ENCODE data around the gene CYGB. TPM values are rescaled to one million over a fixed set of nuclear protein-coding genes. Genes with fewer than 3 reads are reported as not detected.

Gene CYGB
- total RNA-seq, 1 experiment from 2014 or later = not detected

GRCh38 chr17:76495663-76496400 lies 41.7 kb downstream of the CYGB start:
- Histone ChIP-seq H3K9me2 (replicated peaks; ENCODE audit: insufficient read depth, low read length) (no peaks in the 10 kb centered on the region), H3K79me2 (ENCODE audit: low read length) (no peaks in the 10 kb centered on the region), H3K27me3 (ENCODE audit: low read length) (no peaks in the 10 kb centered on the region), H4K20me1 (ENCODE audit: insufficient read depth, low read depth, low read length) (peaks cover 13% of the 10 kb centered on the region; the same call in 1 of the 2 replicates), H3K36me3 (ENCODE audit: insufficient read depth, low read length) (no peaks in the 10 kb centered on the region), H2AFZ (ENCODE audit: low read length) (no peak overlapping the region), H3K4me3 (ENCODE audit: low read length) (no peak overlapping the region), H3K27ac (ENCODE audit: low read length) (no peak overlapping the region), H3K9me3 (ENCODE audit: low read length) (no peaks in the 10 kb centered on the region), H3K9ac (ENCODE audit: low read length) (no peak overlapping the region), H3K4me1 (ENCODE audit: low read length) (peaks cover 34% of the 10 kb centered on the region), H3K4me2 (ENCODE audit: low read depth, low read length, poor library complexity, severe bottlenecking) (no peak overlapping the region)
- no peak for DNase-seq

GRCh38 chr17:76493505-76494167 lies 43.9 kb downstream of the CYGB start:
- H4K20me1 ChIP-seq (ENCODE audit: insufficient read depth, low read depth, low read length) = peaks cover 11% of the 10 kb centered on the region; the same call in 1 of the 2 replicates
- no peaks in the 10 kb centered on the region for H3K27me3 ChIP-seq (ENCODE audit: low read length)
- H3K9me2 ChIP-seq (replicated peaks; ENCODE audit: insufficient read depth, low read length) = no peaks in the 10 kb centered on the region
- H3K4me1 ChIP-seq (ENCODE audit: low read length) = peaks cover 19% of the 10 kb centered on the region
- H3K27ac ChIP-seq (ENCODE audit: low read length) = no peak overlapping the region
- no peaks in the 10 kb centered on the region for H3K9me3 ChIP-seq (ENCODE audit: low read length)
- peak overlapping the region; percentile 30; the same call in 1 of the 2 replicates for H3K9ac ChIP-seq (ENCODE audit: low read length)
- no peak overlapping the region for H2AFZ ChIP-seq (ENCODE audit: low read length)
- no peak for DNase-seq
- H3K4me2 ChIP-seq (ENCODE audit: low read depth, low read length, poor library complexity, severe bottlenecking) = peak overlapping the region; percentile 36
- no peak overlapping the region for H3K4me3 ChIP-seq (ENCODE audit: low read length)
- H3K36me3 ChIP-seq (ENCODE audit: insufficient read depth, low read length) = no peaks in the 10 kb centered on the region
- H3K79me2 ChIP-seq (ENCODE audit: low read length) = no peaks in the 10 kb centered on the region

DNA sequence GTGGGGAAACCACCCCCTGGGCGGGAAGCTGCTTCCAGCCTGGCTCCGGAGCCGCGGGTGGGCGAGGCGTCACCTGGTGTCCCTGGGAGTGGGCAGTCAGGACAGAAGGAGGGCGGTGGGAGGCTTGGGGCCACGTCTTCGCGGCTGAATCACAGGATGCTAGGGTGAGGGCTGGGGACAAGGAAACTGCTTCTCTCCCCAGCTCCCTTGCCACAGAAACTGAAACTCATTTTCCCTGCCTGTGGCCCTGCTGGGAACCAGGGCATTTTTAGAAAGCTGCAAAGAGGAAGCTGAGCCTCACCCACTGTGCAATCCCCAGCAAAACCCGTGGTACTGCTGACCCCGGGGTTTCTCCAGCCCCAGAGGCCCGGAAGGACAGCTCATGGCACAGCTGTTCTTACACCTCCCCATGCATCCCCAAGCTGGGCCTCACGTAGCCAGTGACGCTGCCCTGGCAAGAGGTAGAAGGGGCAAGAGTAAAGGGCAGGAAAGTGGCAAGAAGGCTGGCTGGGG lies 44.5 kb downstream of the CYGB start:
- Histone ChIP-seq H2AFZ (ENCODE audit: low read length) (no peak overlapping the region), H3K4me1 (ENCODE audit: low read length) (peaks cover 19% of the 10 kb centered on the region), H3K27me3 (ENCODE audit: low read length) (no peaks in the 10 kb centered on the region), H3K79me2 (ENCODE audit: low read length) (no peaks in the 10 kb centered on the region), H3K9ac (ENCODE audit: low read length) (peak overlapping the region; percentile 30), H3K4me2 (ENCODE audit: low read depth, low read length, poor library complexity, severe bottlenecking) (peak overlapping the region; percentile 36), H3K27ac (ENCODE audit: low read length) (no peak overlapping the region), H3K9me2 (replicated peaks; ENCODE audit: insufficient read depth, low read length) (no peaks in the 10 kb centered on the region), H4K20me1 (ENCODE audit: insufficient read depth, low read depth, low read length) (peaks cover 11% of the 10 kb centered on the region; the same call in 1 of the 2 replicates), H3K36me3 (ENCODE audit: insufficient read depth, low read length) (no peaks in the 10 kb centered on the region), H3K4me3 (ENCODE audit: low read length) (no peak overlapping the region), H3K9me3 (ENCODE audit: low read length) (no peaks in the 10 kb centered on the region)
- DNase-seq = no peak

GRCh38 chr17:76492123-76492988 lies 45.2 kb downstream of the CYGB start:
- H3K27me3 ChIP-seq (ENCODE audit: low read length) = no peaks in the 10 kb centered on the region
- peak overlapping the region; percentile 30 for H3K9ac ChIP-seq (ENCODE audit: low read length)
- no peak overlapping the region for H3K27ac ChIP-seq (ENCODE audit: low read length)
- peak overlapping the region; percentile 36 for H3K4me2 ChIP-seq (ENCODE audit: low read depth, low read length, poor library complexity, severe bottlenecking)
- no peaks in the 10 kb centered on the region for H3K9me3 ChIP-seq (ENCODE audit: low read length)
- H3K4me3 ChIP-seq (ENCODE audit: low read length) = no peak overlapping the region
- no peak for DNase-seq
- H4K20me1 ChIP-seq (ENCODE audit: insufficient read depth, low read depth, low read length) = peaks cover 11% of the 10 kb centered on the region; the same call in 1 of the 2 replicates
- no peaks in the 10 kb centered on the region for H3K79me2 ChIP-seq (ENCODE audit: low read length)
- H3K36me3 ChIP-seq (ENCODE audit: insufficient read depth, low read length) = no peaks in the 10 kb centered on the region
- H3K4me1 ChIP-seq (ENCODE audit: low read length) = peaks cover 19% of the 10 kb centered on the region
- H3K9me2 ChIP-seq (replicated peaks; ENCODE audit: insufficient read depth, low read length) = no peaks in the 10 kb centered on the region
- no peak overlapping the region for H2AFZ ChIP-seq (ENCODE audit: low read length)

DNA sequence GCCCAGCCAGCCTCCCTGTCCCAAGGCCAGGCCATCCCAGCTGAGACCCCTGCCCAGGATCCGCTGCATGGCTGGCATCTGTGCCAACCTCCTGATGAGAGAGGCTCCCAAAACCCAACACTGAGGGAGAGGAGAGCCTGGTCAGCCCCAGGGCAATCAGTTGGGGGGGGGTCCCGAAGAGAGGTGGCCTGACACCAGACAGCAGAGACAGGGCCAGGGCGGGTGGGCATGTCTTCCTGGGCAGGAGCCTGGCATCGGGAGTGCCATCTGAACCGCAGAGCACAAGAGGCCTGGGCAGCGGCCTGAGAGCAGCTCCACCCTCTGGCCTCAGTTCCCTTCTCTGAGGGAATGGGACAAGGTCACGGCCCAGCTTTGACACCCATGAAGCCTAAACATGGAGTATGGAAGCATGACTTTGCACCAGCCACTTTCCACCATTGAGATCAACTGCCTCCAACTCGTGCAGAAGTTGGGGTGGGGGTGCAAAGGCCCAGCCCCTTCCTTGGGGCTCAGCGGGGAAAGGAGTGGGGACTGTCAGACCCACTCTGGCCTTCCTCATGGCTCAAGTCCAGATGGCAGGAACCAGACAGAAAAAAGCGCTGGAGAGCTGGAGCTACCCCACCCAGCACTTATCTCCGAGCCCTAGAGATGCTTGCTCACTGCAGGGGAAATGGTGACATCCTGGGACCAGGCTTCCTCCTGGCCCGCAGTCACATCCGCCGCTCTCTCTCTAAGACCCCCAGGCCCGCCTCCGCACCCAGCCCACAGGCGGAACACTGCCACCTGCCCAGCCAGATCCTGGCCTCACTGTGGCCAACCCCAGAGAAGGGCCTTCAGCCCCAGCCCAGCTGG lies 46.0 kb downstream of the CYGB start:
- no peak overlapping the region for H3K4me3 ChIP-seq (ENCODE audit: low read length)
- DNase-seq = no peak
- no peak overlapping the region for H3K27ac ChIP-seq (ENCODE audit: low read length)
- H3K4me1 ChIP-seq (ENCODE audit: low read length) = peaks cover 19% of the 10 kb centered on the region
- H3K36me3 ChIP-seq (ENCODE audit: insufficient read depth, low read length) = no peaks in the 10 kb centered on the region
- H4K20me1 ChIP-seq (ENCODE audit: insufficient read depth, low read depth, low read length) = peaks cover 11% of the 10 kb centered on the region; the same call in 1 of the 2 replicates
- H3K27me3 ChIP-seq (ENCODE audit: low read length) = no peaks in the 10 kb centered on the region
- no peak overlapping the region for H3K4me2 ChIP-seq (ENCODE audit: low read depth, low read length, poor library complexity, severe bottlenecking)
- no peaks in the 10 kb centered on the region for H3K79me2 ChIP-seq (ENCODE audit: low read length)
- no peaks in the 10 kb centered on the region for H3K9me3 ChIP-seq (ENCODE audit: low read length)
- no peak overlapping the region for H3K9ac ChIP-seq (ENCODE audit: low read length)
- H2AFZ ChIP-seq (ENCODE audit: low read length) = no peak overlapping the region
- H3K9me2 ChIP-seq (replicated peaks; ENCODE audit: insufficient read depth, low read length) = no peaks in the 10 kb centered on the region

- no peaks in the 10 kb centered on the region for H3K9me2 ChIP-seq (replicated peaks; ENCODE audit: insufficient read depth, low read length)
- peaks cover 19% of the 10 kb centered on the region for H3K4me1 ChIP-seq (ENCODE audit: low read length)
- H3K79me2 ChIP-seq (ENCODE audit: low read length) = no peaks in the 10 kb centered on the region
- H2AFZ ChIP-seq (ENCODE audit: low read length) = no peak overlapping the region
- H3K4me3 ChIP-seq (ENCODE audit: low read length) = no peak overlapping the region
- peaks cover 3% of the 10 kb centered on the region; the same call in 1 of the 2 replicates for H4K20me1 ChIP-seq (ENCODE audit: insufficient read depth, low read depth, low read length)
- no peaks in the 10 kb centered on the region for H3K9me3 ChIP-seq (ENCODE audit: low read length)
- H3K27ac ChIP-seq (ENCODE audit: low read length) = no peak overlapping the region
- H3K36me3 ChIP-seq (ENCODE audit: insufficient read depth, low read length) = no peaks in the 10 kb centered on the region
- no peak for DNase-seq
- no peaks in the 10 kb centered on the region for H3K27me3 ChIP-seq (ENCODE audit: low read length)
- no peak overlapping the region for H3K9ac ChIP-seq (ENCODE audit: low read length)
- no peak overlapping the region for H3K4me2 ChIP-seq (ENCODE audit: low read depth, low read length, poor library complexity, severe bottlenecking)
Measured at GRCh38 chr17:76490112-76490710, 47.3 kb downstream of the CYGB start.

- Histone ChIP-seq H3K79me2 (ENCODE audit: low read length) (no peaks in the 10 kb centered on the region), H3K9me3 (ENCODE audit: low read length) (no peaks in the 10 kb centered on the region), H3K36me3 (ENCODE audit: insufficient read depth, low read length) (no peaks in the 10 kb centered on the region), H4K20me1 (ENCODE audit: insufficient read depth, low read depth, low read length) (no peaks in the 10 kb centered on the region), H3K27me3 (ENCODE audit: low read length) (no peaks in the 10 kb centered on the region), H3K4me1 (ENCODE audit: low read length) (peaks cover 12% of the 10 kb centered on the region), H2AFZ (ENCODE audit: low read length) (no peak overlapping the region), H3K9ac (ENCODE audit: low read length) (no peak overlapping the region), H3K4me2 (ENCODE audit: low read depth, low read length, poor library complexity, severe bottlenecking) (no peak overlapping the region), H3K9me2 (replicated peaks; ENCODE audit: insufficient read depth, low read length) (no peaks in the 10 kb centered on the region), H3K27ac (ENCODE audit: low read length) (no peak overlapping the region), H3K4me3 (ENCODE audit: low read length) (no peak overlapping the region)
- no peak for DNase-seq
Measured at GRCh38 chr17:76487451-76488192, 49.9 kb downstream of the CYGB start.

Measured in Karpas-422 (cell line).